Osteocyte (in vitro differentiated cells): ENCODE results near the gene NID2. TPM values are rescaled to one million over a fixed set of nuclear protein-coding genes. Genes with fewer than 3 reads are reported as not detected.

Experiments
- DNase-seq: peaks from one replicate; pipeline ENCODE4 v3.0.0; 2021; ENCODE audit warnings: mixed read lengths; ENCODE audit not compliant: unreplicated experiment; ENCODE audit errors: extremely low spot score
- H3K27ac Mint-ChIP-seq: one replicate; pipeline ENCODE4 v1.8.0; 2021; ENCODE audit warnings: mild to moderate bottlenecking, mixed read lengths; ENCODE audit not compliant: unreplicated experiment
- H3K27me3 Mint-ChIP-seq: one replicate; pipeline ENCODE4 v1.8.0; 2021; ENCODE audit warnings: mixed read lengths; ENCODE audit not compliant: unreplicated experiment
- H3K36me3 Mint-ChIP-seq: one replicate; pipeline ENCODE4 v1.8.0; 2021; ENCODE audit warnings: mixed read lengths; ENCODE audit not compliant: unreplicated experiment
- H3K4me1 Mint-ChIP-seq: one replicate; pipeline ENCODE4 v1.8.0; 2021; ENCODE audit warnings: mixed read lengths; ENCODE audit not compliant: unreplicated experiment
- H3K4me3 Mint-ChIP-seq: one replicate; pipeline ENCODE4 v1.8.0; 2021; ENCODE audit warnings: mild to moderate bottlenecking, moderate library complexity, mixed read lengths; ENCODE audit not compliant: unreplicated experiment
- H3K9me3 Mint-ChIP-seq: one replicate; pipeline ENCODE4 v1.8.0; 2021; ENCODE audit warnings: mixed read lengths; ENCODE audit not compliant: unreplicated experiment
- CTCF ChIP-seq: fragments of 200-600 bp; sonication (generic); IDR thresholded peaks from 2 replicates; pipeline ENCODE4 v1.5.0; 2021; ENCODE audit warnings: antibody characterized with exemption, mild to moderate bottlenecking, moderate library complexity
- total RNA-seq: library from RNA; stranded (reverse); gene quantifications from 2 replicates; pipeline ENCODE4 v1.2.1, GENCODE V29; 2021

Gene NID2
- total RNA-seq, 1 donor from 2014 or later = 58.5 TPM

GRCh38 chr14:52076334-52076733 lies 7.5 kb upstream of the NID2 start:
- no peaks in the 10 kb centered on the region for H3K9me3 Mint-ChIP-seq
- no peaks in the 10 kb centered on the region for H3K27me3 Mint-ChIP-seq
- H3K27ac Mint-ChIP-seq = peak overlapping the region; percentile 65
- peaks cover 97% of the 10 kb centered on the region for H3K4me1 Mint-ChIP-seq
- TF ChIP-seq CTCF = no peak
- no peaks in the 10 kb centered on the region for H3K36me3 Mint-ChIP-seq
- H3K4me3 Mint-ChIP-seq = no peak overlapping the region
- no peak for DNase-seq

GRCh38 chr14:52075371-52075770 lies 6.5 kb upstream of the NID2 start:
- no peak overlapping the region for H3K4me3 Mint-ChIP-seq

GRCh38 chr14:52073251-52073650 lies 4.4 kb upstream of the NID2 start:
- Mint-ChIP-seq H3K36me3 (no peaks in the 10 kb centered on the region), H3K27ac (peak overlapping the region; percentile 97), H3K4me1 (peaks cover 83% of the 10 kb centered on the region), H3K4me3 (no peak overlapping the region), H3K9me3 (no peaks in the 10 kb centered on the region), H3K27me3 (no peaks in the 10 kb centered on the region)
- no peak for DNase-seq
- no peak for TF ChIP-seq CTCF

More at GRCh38 chr14:52075371-52075770, 6.5 kb upstream of the NID2 start:
- no peaks in the 10 kb centered on the region for H3K27me3 Mint-ChIP-seq
- H3K9me3 Mint-ChIP-seq = no peaks in the 10 kb centered on the region
- no peak for TF ChIP-seq CTCF
- peaks cover 95% of the 10 kb centered on the region for H3K4me1 Mint-ChIP-seq
- H3K27ac Mint-ChIP-seq = peak overlapping the region; percentile 68
- DNase-seq = no peak
- no peaks in the 10 kb centered on the region for H3K36me3 Mint-ChIP-seq

GRCh38 chr14:52072266-52072780 lies 3.5 kb upstream of the NID2 start:
- H3K27ac Mint-ChIP-seq = peak overlapping the region; percentile 97
- TF ChIP-seq CTCF = no peak
- peaks cover 81% of the 10 kb centered on the region for H3K4me1 Mint-ChIP-seq
- no peaks in the 10 kb centered on the region for H3K27me3 Mint-ChIP-seq
- no peak for DNase-seq
- H3K4me3 Mint-ChIP-seq = peak overlapping the region; percentile 12
- H3K9me3 Mint-ChIP-seq = no peaks in the 10 kb centered on the region
- peaks cover 4% of the 10 kb centered on the region for H3K36me3 Mint-ChIP-seq

GRCh38 chr14:52071675-52072074 lies 2.8 kb upstream of the NID2 start:
- Mint-ChIP-seq H3K9me3 (no peaks in the 10 kb centered on the region), H3K4me1 (peaks cover 81% of the 10 kb centered on the region), H3K27ac (peak overlapping the region; percentile 97), H3K36me3 (peaks cover 4% of the 10 kb centered on the region), H3K27me3 (no peaks in the 10 kb centered on the region), H3K4me3 (no peak overlapping the region)
- no peak for DNase-seq
- peak; percentile 40 for TF ChIP-seq CTCF
